Skeletal muscle tissue (tissue), 4 donors: ENCODE results near the gene TTC28. TPM values are rescaled to one million over a fixed set of nuclear protein-coding genes. Genes with fewer than 3 reads are reported as not detected.

Experiments
- H3K27ac ChIP-seq: one replicate; pipeline ENCODE4 v1.7.0; 2013; ENCODE audit warnings: mild to moderate bottlenecking, low read depth, low read length, inconsistent platforms
- H3K27me3 ChIP-seq, 3 donors: one replicate each; pipeline ENCODE4 v1.7.0; 2013; ENCODE audit warnings: low read length in 3 of 3; ENCODE audit not compliant: control insufficient read depth in 3 of 3, insufficient read depth in 3 of 3
- H3K36me3 ChIP-seq, 3 donors: one replicate each; pipeline ENCODE4 v1.7.0; 2013; ENCODE audit warnings: low read length in 3 of 3; ENCODE audit not compliant: control insufficient read depth in 3 of 3, insufficient read depth in 3 of 3
- H3K4me1 ChIP-seq, 3 donors: one replicate each; pipeline ENCODE4 v1.7.0; 2013; ENCODE audit warnings: low read length in 3 of 3, mild to moderate bottlenecking in 3 of 3; ENCODE audit not compliant: control insufficient read depth in 3 of 3, insufficient read depth in 3 of 3
- H3K4me3 ChIP-seq, 3 donors: one replicate each; pipeline ENCODE4 v1.7.0; 2013; ENCODE audit warnings: low read length in 3 of 3
- H3K9ac ChIP-seq, 3 donors: one replicate each; pipeline ENCODE4 v1.7.0; 2013; ENCODE audit warnings: low read length in 3 of 3, mild to moderate bottlenecking in 3 of 3, moderate library complexity in 2 of 3, low read depth in 1 of 3
- H3K9me3 ChIP-seq, 3 donors: one replicate each; pipeline ENCODE4 v1.7.0; 2013; ENCODE audit warnings: low read length in 3 of 3; ENCODE audit not compliant: control insufficient read depth in 3 of 3
- total RNA-seq: library from RNA; depleted of rRNA; stranded (reverse); fragments of >200 nt; gene quantifications from one replicate; pipeline ENCODE4 v1.2.3, GENCODE V29; 2014
- donor health status: Osteomylitis.

TTC28 gene
- total RNA-seq, 1 donor from 2014 or later = 27.1 TPM

GRCh38 chr22:28249402-28249801, 430.2 kb downstream of the TTC28 start:
- H3K9me3 ChIP-seq = no peaks in the 10 kb centered on the region
- no peak overlapping the region for H3K9ac ChIP-seq
- H3K4me3 ChIP-seq = no peak overlapping the region
- no peak overlapping the region for H3K27ac ChIP-seq
- no peaks in the 10 kb centered on the region for H3K36me3 ChIP-seq
- H3K4me1 ChIP-seq = peaks cover 5 to 33% (median 19%) of the 10 kb centered on the region in 3 donors
- no peaks in the 10 kb centered on the region for H3K27me3 ChIP-seq

GRCh38 chr22:28247667-28248363, 431.8 kb downstream of the TTC28 start:
- peaks cover 5 to 32% (median 19%) of the 10 kb centered on the region in 3 donors for H3K4me1 ChIP-seq
- no peaks in the 10 kb centered on the region for H3K36me3 ChIP-seq
- H3K9ac ChIP-seq = no peak overlapping the region
- H3K4me3 ChIP-seq = no peak overlapping the region
- H3K27ac ChIP-seq = no peak overlapping the region
- H3K9me3 ChIP-seq = no peaks in the 10 kb centered on the region
- no peaks in the 10 kb centered on the region for H3K27me3 ChIP-seq

DNA sequence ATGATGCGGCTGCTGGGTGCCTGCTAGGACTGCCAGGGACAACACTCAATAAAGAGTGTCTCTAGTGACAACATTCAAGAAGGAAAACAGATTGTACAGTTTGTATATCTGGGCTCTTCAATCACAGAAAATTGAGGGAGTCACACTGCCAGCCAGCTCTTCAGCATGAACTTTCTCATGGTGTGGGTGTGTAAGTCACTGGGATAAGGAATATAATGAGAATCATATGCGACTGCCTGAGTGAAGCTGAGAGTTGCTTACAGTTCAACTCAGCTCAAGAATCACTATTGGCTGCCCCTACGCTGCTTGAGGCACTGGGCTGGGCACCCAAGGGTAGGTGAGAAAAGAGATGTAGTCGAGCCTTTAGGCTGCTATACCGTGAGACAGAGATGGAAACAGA, 432.5 kb downstream of the TTC28 start:
- no peaks in the 10 kb centered on the region for H3K27me3 ChIP-seq
- H3K9me3 ChIP-seq = no peaks in the 10 kb centered on the region
- H3K9ac ChIP-seq = no peak overlapping the region
- H3K36me3 ChIP-seq = no peaks in the 10 kb centered on the region
- no peak overlapping the region for H3K27ac ChIP-seq
- H3K4me1 ChIP-seq = peaks cover 5 to 26% (median 16%) of the 10 kb centered on the region in 3 donors
- H3K4me3 ChIP-seq = no peak overlapping the region

DNA sequence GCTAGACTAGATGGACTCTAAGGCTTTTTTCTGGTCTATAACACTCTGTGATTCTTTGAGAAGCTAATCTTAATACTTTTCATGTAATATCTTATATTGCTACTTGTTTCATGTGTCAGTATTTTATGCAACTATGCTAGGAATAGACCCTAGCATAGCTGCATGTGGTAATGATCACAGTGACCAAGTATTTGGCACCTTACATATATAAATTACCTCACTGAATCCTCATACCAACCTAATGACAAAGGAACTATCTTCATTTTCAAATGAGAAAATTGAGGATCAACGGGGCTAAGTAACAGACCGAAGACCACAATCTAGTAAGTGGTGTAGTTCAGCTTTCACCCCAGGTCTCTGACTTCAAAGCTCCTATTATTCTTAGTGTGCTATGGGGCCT, 433.2 kb downstream of the TTC28 start:
- Histone ChIP-seq H3K4me1 (peaks cover 5 to 25% (median 16%) of the 10 kb centered on the region in 3 donors), H3K9ac (no peak overlapping the region)

GRCh38 chr22:28245579-28246224, 433.9 kb downstream of the TTC28 start:
- no peak overlapping the region for H3K4me3 ChIP-seq
- H3K27me3 ChIP-seq = no peaks in the 10 kb centered on the region
- H3K9ac ChIP-seq = no peak overlapping the region
- H3K27ac ChIP-seq = no peak overlapping the region
- no peaks in the 10 kb centered on the region for H3K9me3 ChIP-seq
- no peaks in the 10 kb centered on the region for H3K36me3 ChIP-seq
- peaks cover 5 to 25% (median 16%) of the 10 kb centered on the region in 3 donors for H3K4me1 ChIP-seq

More for the DNA sequence above, 433.2 kb downstream of the TTC28 start:
- H3K27me3 ChIP-seq = no peaks in the 10 kb centered on the region
- no peaks in the 10 kb centered on the region for H3K36me3 ChIP-seq
- H3K4me3 ChIP-seq = no peak overlapping the region
- H3K27ac ChIP-seq = no peak overlapping the region
- H3K9me3 ChIP-seq = no peaks in the 10 kb centered on the region

DNA sequence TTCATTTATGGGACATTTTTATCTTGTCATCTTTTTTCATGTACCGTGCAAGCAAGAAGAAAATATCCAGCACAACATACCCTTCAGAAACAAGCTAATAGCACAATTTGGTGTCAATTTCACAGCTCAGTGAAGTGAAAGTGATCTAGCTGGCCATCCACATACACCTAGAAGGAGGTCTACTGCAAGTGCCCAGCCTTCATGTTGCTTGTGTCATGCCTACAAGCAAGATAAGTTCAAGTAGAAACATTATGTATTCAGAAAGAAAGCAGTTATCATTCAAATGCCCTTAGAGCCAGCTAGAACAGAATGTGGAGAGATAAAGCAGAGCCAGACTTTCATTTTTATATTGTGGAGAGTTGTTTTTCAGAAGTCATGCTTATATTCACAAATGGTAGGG, 434.9 kb downstream of the TTC28 start:
- no peak overlapping the region for H3K9ac ChIP-seq
- no peaks in the 10 kb centered on the region for H3K27me3 ChIP-seq
- H3K27ac ChIP-seq = no peak overlapping the region
- no peaks in the 10 kb centered on the region for H3K9me3 ChIP-seq
- peak overlapping the region in 1 of 3 donors; percentile 8 for H3K4me3 ChIP-seq
- no peaks in the 10 kb centered on the region for H3K36me3 ChIP-seq
- peaks cover 5 to 25% (median 16%) of the 10 kb centered on the region in 3 donors for H3K4me1 ChIP-seq

DNA sequence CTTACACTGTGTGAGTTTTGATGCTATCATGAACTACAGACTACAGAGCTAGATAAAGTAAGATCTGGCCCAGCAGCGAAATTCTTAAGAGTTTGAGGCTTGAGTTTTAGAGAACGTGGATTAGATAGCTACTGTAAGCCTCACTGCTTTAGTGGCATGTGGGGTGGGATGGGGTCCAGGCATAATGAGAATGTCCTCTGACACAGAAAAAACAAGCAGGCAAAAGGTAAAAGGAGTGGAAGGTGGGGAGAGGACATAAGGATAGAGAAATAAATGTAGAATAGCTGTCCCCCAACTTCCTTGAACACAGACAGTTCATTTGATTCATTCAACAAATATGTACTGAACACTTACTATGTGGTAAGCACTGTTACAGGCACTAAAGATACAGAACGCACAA, 436.1 kb downstream of the TTC28 start:
- H3K36me3 ChIP-seq = no peaks in the 10 kb centered on the region
- H3K9ac ChIP-seq = no peak overlapping the region
- no peak overlapping the region for H3K27ac ChIP-seq
- no peaks in the 10 kb centered on the region for H3K27me3 ChIP-seq
- H3K4me1 ChIP-seq = peaks cover 3 to 25% (median 15%) of the 10 kb centered on the region in 3 donors
- no peak overlapping the region for H3K4me3 ChIP-seq
- H3K9me3 ChIP-seq = no peaks in the 10 kb centered on the region

DNA sequence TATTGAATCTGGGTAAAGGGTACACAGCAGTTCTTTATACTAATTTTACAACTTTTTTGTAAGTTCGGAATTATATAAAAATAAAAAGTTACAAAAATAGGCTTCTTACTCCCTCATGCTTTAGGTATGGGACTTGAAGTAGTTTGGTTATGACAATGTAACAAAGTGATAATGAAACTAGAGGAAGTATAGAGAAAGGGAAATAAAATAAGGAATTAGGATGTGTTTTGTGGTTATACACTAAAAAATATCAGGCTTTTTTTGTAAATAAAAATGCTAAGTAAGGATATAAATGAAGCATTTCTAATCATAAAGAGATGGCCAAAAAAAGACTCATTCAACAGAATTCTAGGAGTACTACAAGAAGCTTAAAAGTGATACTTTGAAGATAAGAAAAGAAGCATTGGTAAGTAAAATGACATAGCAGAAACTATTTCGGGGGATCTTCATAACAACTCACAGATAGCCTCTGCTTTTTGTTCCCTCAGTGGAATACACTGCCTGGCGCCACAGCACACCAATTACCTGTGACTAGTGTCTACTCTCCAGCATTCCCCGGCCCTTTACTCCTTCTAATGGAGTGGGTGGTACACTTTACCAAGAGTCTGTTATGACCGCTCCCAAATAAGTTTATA, 437.9 kb downstream of the TTC28 start:
- Histone ChIP-seq H3K9ac (no peak overlapping the region), H3K4me1 (peaks cover 3 to 18% (median 8%) of the 10 kb centered on the region in 3 donors), H3K27me3 (no peaks in the 10 kb centered on the region), H3K27ac (no peak overlapping the region), H3K4me3 (no peak overlapping the region), H3K9me3 (no peaks in the 10 kb centered on the region), H3K36me3 (no peaks in the 10 kb centered on the region)

- Histone ChIP-seq H3K9me3 (no peaks in the 10 kb centered on the region), H3K9ac (no peak overlapping the region), H3K36me3 (no peaks in the 10 kb centered on the region), H3K4me1 (peaks cover 0 to 4% (median 3%) of the 10 kb centered on the region in 3 donors), H3K27me3 (no peaks in the 10 kb centered on the region), H3K27ac (no peak overlapping the region), H3K4me3 (no peak overlapping the region)
Measured at GRCh38 chr22:28239941-28240340, 439.7 kb downstream of the TTC28 start.

- no peaks in the 10 kb centered on the region for H3K36me3 ChIP-seq
- H3K9ac ChIP-seq = no peak overlapping the region
- no peak overlapping the region for H3K4me3 ChIP-seq
- H3K9me3 ChIP-seq = no peaks in the 10 kb centered on the region
- no peaks in the 10 kb centered on the region for H3K4me1 ChIP-seq
- H3K27me3 ChIP-seq = no peaks in the 10 kb centered on the region
- no peak overlapping the region for H3K27ac ChIP-seq
Measured at GRCh38 chr22:28237783-28238182, 441.9 kb downstream of the TTC28 start.
